WTC11 (cell line): ENCODE results near the gene CLCN1. TPM values are rescaled to one million over a fixed set of nuclear protein-coding genes. Genes with fewer than 3 reads are reported as not detected.
A peak's percentile ranks its signal among the peaks of the same experiment; 100 is the strongest.

ENCODE experiments used
- ATAC-seq: fragments of 200-7000 bp; cut with Tn5 transposase; 2 replicates; pipeline ENCODE4 v1.10.0; 2021; ENCODE audit warnings: mild to moderate bottlenecking, moderate library complexity
- CTCF ChIA-PET: fragments of 300-600 bp; sonication (Branson Sonifier 250); formaldehyde crosslinking; loops from one replicate; lab custom pipeline; 2021; ENCODE audit warnings: antibody characterized with exemption; lab: Charles Lee
- POLR2A ChIA-PET: fragments of 350-600 bp; sonication (Branson Sonifier 250); formaldehyde crosslinking; loops from one replicate; lab custom pipeline; 2021; ENCODE audit warnings: antibody characterized with exemption; lab: Charles Lee
- DNase-seq: peaks from one replicate; pipeline ENCODE4 v3.0.0; 2021; ENCODE audit warnings: low spot score
- H3K27ac Mint-ChIP-seq: 2 replicates; pipeline ENCODE4 v1.8.0; 2021; ENCODE audit warnings: mixed read lengths
- H3K27me3 Mint-ChIP-seq: 2 replicates; pipeline ENCODE4 v1.8.0; 2021; ENCODE audit warnings: low read depth, mild to moderate bottlenecking, moderate library complexity, mixed read lengths
- H3K36me3 Mint-ChIP-seq: 2 replicates; pipeline ENCODE4 v1.8.0; 2021; ENCODE audit warnings: mixed read lengths
- H3K4me1 Mint-ChIP-seq: 2 replicates; pipeline ENCODE4 v1.8.0; 2022; ENCODE audit warnings: mixed read lengths
- H3K4me3 Mint-ChIP-seq: 2 replicates; pipeline ENCODE4 v1.8.0; 2021; ENCODE audit warnings: mild to moderate bottlenecking, moderate library complexity, mixed read lengths
- H3K9me3 Mint-ChIP-seq: 2 replicates; pipeline ENCODE4 v1.8.0; 2021; ENCODE audit warnings: mixed read lengths
- AR ChIP-seq: fragments of 250-450 bp; sonication (Bioruptor Pico); IDR thresholded peaks from 2 replicates; pipeline ENCODE4 v1.9.0; 2021; ENCODE audit warnings: mild to moderate bottlenecking
- CREM ChIP-seq: sonication (generic); formaldehyde crosslinking; IDR thresholded peaks from 2 replicates; pipeline ENCODE4 v1.8.1; 2022; ENCODE audit warnings: mild to moderate bottlenecking, missing genetic modification reagents, moderate library complexity
- GRHL2 ChIP-seq: fragments of 250-450 bp; sonication (Bioruptor Pico); IDR thresholded peaks from 2 replicates; pipeline ENCODE4 v1.8.0; 2022; ENCODE audit warnings: mild to moderate bottlenecking, moderate library complexity; ENCODE audit not compliant: insufficient replicate concordance, severe bottlenecking
- HMGXB4 ChIP-seq: sonication (generic); formaldehyde crosslinking; IDR thresholded peaks from 2 replicates; pipeline ENCODE4 v1.8.1; 2023; ENCODE audit warnings: mild to moderate bottlenecking, moderate library complexity, missing genetic modification reagents
- JUN ChIP-seq: sonication (generic); formaldehyde crosslinking; IDR thresholded peaks from 2 replicates; pipeline ENCODE4 v1.8.0; 2023; ENCODE audit warnings: mild to moderate bottlenecking, missing genetic modification reagents
- NR3C1 ChIP-seq: sonication (generic); formaldehyde crosslinking; conservative IDR thresholded peaks from 2 replicates; pipeline ENCODE4 v1.8.1; 2023; ENCODE audit warnings: low read depth, mild to moderate bottlenecking, missing genetic modification reagents
- PRRX2 ChIP-seq: fragments of 250-450 bp; sonication (Bioruptor Pico); IDR thresholded peaks from 2 replicates; pipeline ENCODE4 v1.8.0; 2021; ENCODE audit warnings: mild to moderate bottlenecking
- SOX15 ChIP-seq: fragments of 250-450 bp; sonication (Bioruptor Pico); IDR thresholded peaks from 2 replicates; pipeline ENCODE4 v1.9.0; 2021; ENCODE audit warnings: mild to moderate bottlenecking
- TP53 ChIP-seq: sonication (generic); formaldehyde crosslinking; IDR thresholded peaks from 2 replicates; pipeline ENCODE4 v1.8.1; 2023; ENCODE audit warnings: mild to moderate bottlenecking, missing genetic modification reagents
- ZBTB21 ChIP-seq: sonication (generic); formaldehyde crosslinking; IDR thresholded peaks from 2 replicates; pipeline ENCODE4 v1.8.1; 2023; ENCODE audit warnings: mild to moderate bottlenecking, missing genetic modification reagents, borderline replicate concordance
- ZBTB43 ChIP-seq: sonication (generic); formaldehyde crosslinking; IDR thresholded peaks from 2 replicates; pipeline ENCODE4 v1.8.1; 2023; ENCODE audit warnings: mild to moderate bottlenecking, missing genetic modification reagents
- ZNF219 ChIP-seq: sonication (generic); formaldehyde crosslinking; IDR thresholded peaks from 2 replicates; pipeline ENCODE4 v1.8.0; 2023; ENCODE audit warnings: missing genetic modification reagents, mild to moderate bottlenecking, borderline replicate concordance
- ZNF416 ChIP-seq: fragments of 250-450 bp; sonication (Bioruptor Pico); IDR thresholded peaks from 2 replicates; pipeline ENCODE4 v1.9.0; 2021; ENCODE audit warnings: mild to moderate bottlenecking, inconsistent platforms
- ZNF512 ChIP-seq: sonication (generic); formaldehyde crosslinking; IDR thresholded peaks from 2 replicates; pipeline ENCODE4 v1.8.1; 2022; ENCODE audit warnings: missing genetic modification reagents, borderline replicate concordance
- total RNA-seq: library from RNA; stranded (reverse); gene quantifications from 3 replicates; pipeline ENCODE4 v1.2.3, GENCODE V29; 2021
- TF ChIP-seq, protein P1 (sequence below): sonication (generic); formaldehyde crosslinking; IDR thresholded peaks from 2 replicates; pipeline ENCODE4 v1.8.0; 2022; ENCODE audit warnings: mild to moderate bottlenecking, missing genetic modification reagents
- TF ChIP-seq, protein P2 (sequence below): sonication (generic); formaldehyde crosslinking; IDR thresholded peaks from 2 replicates; pipeline ENCODE4 v1.8.0; 2023; ENCODE audit warnings: missing genetic modification reagents, mild to moderate bottlenecking, borderline replicate concordance
- TF ChIP-seq, protein P3 (sequence below): sonication (generic); formaldehyde crosslinking; IDR thresholded peaks from 2 replicates; pipeline ENCODE4 v1.8.0; 2023; ENCODE audit warnings: missing genetic modification reagents

The CLCN1 gene
- total RNA-seq, 1 experiment from 2014 or later = 0.28 TPM

DNA sequence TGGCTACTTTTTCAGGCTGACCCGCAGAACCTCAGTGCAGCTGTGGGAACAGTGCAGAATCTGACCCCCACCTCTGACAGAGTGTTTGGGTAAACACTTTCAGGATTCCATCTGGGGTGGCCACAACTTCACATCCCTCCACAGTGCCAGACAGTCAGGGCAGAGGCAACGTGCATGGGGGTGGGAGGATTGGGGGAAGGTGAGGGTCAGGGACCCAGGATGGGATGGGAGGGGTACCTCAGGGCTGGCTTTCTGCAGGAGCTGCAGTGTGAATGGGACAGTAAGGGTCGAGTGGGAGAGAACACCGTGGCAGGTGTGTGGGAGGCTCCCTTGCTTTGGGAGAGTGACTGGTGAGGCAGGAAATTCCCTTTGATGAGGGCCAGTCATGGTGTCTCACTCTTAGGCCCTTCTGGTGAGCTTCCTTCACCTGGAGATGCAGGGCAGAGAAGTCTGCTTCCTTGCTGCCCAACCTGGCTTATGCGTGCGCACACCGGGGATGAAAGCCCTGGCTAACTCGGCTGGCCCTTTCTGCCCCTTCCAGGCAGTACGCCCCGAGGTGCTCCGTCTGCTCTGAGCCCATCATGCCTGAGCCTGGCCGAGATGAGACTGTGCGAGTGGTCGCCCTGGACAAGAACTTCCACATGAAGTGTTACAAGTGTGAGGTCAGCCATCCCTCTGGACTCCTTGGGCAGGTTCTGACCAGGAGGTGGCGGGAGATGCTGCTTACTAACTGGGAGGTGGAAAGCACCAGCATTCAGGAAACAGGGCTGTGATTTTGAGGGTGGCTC is 73.6 kb downstream of the CLCN1 start:
- Mint-ChIP-seq H3K27ac (peak overlapping the region; percentile 82), H3K4me3 (no peak overlapping the region), H3K27me3 (no peaks in the 10 kb centered on the region), H3K9me3 (no peaks in the 10 kb centered on the region), H3K36me3 (peaks cover 52% of the 10 kb centered on the region), H3K4me1 (peaks cover 9% of the 10 kb centered on the region)
- POLR2A ChIA-PET = interaction anchor here (0.6 to 7.2 kb wide), 3 partner anchors 9 to 54 kb away, joined by 4 to 62 read pairs (median 10); partner anchors contain the start of gene EPHA1
- CTCF ChIA-PET = interaction anchor here (0.6 to 4.4 kb wide), 8 partner anchors 10 to 68 kb away, joined by 3 to 48 read pairs (median 9); partner anchors contain the start of gene EPHA1
- no peak; the same call in 1 of the 2 replicates for ATAC-seq
- DNase-seq = no peak
- TF ChIP-seq CREM (0 out of 2 replicates have a peak, but pooled peaks have one; percentile 26), JUN (CRISPR knock-in tag) (no peak), TP53 (CRISPR knock-in tag) (0 out of 2 replicates have a peak, but pooled peaks have one; percentile 28), HMGXB4 (CRISPR knock-in tag) (no peak), SOX15 (CRISPR knock-in tag) (no peak), PRRX2 (CRISPR knock-in tag) (peak; percentile 31; the same call in 1 of the 2 replicates), ZNF219 (CRISPR knock-in tag) (no peak; the same call in 1 of the 2 replicates), ZBTB21 (CRISPR knock-in tag) (peak; percentile 63; the same call in 1 of the 2 replicates)
- TF ChIP-seq, protein P1, sequence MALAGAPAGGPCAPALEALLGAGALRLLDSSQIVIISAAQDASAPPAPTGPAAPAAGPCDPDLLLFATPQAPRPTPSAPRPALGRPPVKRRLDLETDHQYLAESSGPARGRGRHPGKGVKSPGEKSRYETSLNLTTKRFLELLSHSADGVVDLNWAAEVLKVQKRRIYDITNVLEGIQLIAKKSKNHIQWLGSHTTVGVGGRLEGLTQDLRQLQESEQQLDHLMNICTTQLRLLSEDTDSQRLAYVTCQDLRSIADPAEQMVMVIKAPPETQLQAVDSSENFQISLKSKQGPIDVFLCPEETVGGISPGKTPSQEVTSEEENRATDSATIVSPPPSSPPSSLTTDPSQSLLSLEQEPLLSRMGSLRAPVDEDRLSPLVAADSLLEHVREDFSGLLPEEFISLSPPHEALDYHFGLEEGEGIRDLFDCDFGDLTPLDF = 0 out of 2 replicates have a peak, but pooled peaks have one; percentile 42

- Mint-ChIP-seq H3K27ac (peak overlapping the region; percentile 82), H3K4me3 (no peak overlapping the region), H3K4me1 (peaks cover 9% of the 10 kb centered on the region), H3K9me3 (no peaks in the 10 kb centered on the region), H3K27me3 (no peaks in the 10 kb centered on the region), H3K36me3 (peaks cover 60% of the 10 kb centered on the region)
- POLR2A ChIA-PET = interaction anchor here (0.6 to 7.2 kb wide), 5 partner anchors 8 to 55 kb away, joined by 3 to 62 read pairs (median 4); partner anchors contain the start of gene EPHA1
- no peak for ATAC-seq
- CTCF ChIA-PET = interaction anchor here (1.2 to 4.4 kb wide), 4 partner anchors 11 to 68 kb away, joined by 3 to 48 read pairs (median 13); partner anchors contain the start of gene EPHA1
- no peak for DNase-seq
- TF ChIP-seq ZNF219 (CRISPR knock-in tag) (no peak), NR3C1 (no peak), ZNF512 (CRISPR knock-in tag) (no peak), ZNF416 (CRISPR knock-in tag) (0 out of 2 replicates have a peak, but pooled peaks have one; percentile 44), GRHL2 (CRISPR knock-in tag) (no peak), ZBTB43 (no peak), AR (CRISPR knock-in tag) (peak; percentile 63; the same call in 1 of the 2 replicates)
- TF ChIP-seq, protein P2, sequence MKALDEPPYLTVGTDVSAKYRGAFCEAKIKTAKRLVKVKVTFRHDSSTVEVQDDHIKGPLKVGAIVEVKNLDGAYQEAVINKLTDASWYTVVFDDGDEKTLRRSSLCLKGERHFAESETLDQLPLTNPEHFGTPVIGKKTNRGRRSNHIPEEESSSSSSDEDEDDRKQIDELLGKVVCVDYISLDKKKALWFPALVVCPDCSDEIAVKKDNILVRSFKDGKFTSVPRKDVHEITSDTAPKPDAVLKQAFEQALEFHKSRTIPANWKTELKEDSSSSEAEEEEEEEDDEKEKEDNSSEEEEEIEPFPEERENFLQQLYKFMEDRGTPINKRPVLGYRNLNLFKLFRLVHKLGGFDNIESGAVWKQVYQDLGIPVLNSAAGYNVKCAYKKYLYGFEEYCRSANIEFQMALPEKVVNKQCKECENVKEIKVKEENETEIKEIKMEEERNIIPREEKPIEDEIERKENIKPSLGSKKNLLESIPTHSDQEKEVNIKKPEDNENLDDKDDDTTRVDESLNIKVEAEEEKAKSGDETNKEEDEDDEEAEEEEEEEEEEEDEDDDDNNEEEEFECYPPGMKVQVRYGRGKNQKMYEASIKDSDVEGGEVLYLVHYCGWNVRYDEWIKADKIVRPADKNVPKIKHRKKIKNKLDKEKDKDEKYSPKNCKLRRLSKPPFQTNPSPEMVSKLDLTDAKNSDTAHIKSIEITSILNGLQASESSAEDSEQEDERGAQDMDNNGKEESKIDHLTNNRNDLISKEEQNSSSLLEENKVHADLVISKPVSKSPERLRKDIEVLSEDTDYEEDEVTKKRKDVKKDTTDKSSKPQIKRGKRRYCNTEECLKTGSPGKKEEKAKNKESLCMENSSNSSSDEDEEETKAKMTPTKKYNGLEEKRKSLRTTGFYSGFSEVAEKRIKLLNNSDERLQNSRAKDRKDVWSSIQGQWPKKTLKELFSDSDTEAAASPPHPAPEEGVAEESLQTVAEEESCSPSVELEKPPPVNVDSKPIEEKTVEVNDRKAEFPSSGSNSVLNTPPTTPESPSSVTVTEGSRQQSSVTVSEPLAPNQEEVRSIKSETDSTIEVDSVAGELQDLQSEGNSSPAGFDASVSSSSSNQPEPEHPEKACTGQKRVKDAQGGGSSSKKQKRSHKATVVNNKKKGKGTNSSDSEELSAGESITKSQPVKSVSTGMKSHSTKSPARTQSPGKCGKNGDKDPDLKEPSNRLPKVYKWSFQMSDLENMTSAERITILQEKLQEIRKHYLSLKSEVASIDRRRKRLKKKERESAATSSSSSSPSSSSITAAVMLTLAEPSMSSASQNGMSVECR (CRISPR knock-in tag) = no peak
- TF ChIP-seq, protein P3, sequence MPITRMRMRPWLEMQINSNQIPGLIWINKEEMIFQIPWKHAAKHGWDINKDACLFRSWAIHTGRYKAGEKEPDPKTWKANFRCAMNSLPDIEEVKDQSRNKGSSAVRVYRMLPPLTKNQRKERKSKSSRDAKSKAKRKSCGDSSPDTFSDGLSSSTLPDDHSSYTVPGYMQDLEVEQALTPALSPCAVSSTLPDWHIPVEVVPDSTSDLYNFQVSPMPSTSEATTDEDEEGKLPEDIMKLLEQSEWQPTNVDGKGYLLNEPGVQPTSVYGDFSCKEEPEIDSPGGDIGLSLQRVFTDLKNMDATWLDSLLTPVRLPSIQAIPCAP = no peak
These were observed 74.3 kb downstream of the CLCN1 start for GRCh38 chr7:143390104-143390772.
